Keratinocyte (primary cell): ENCODE measurements around the gene TSTD1. TPM values are rescaled to one million over a fixed set of nuclear protein-coding genes. Genes with fewer than 3 reads are reported as not detected.

Experiments
- DNase-seq: peaks from one replicate; pipeline ENCODE4 v3.0.0-alpha.2; 2011; ENCODE audit warnings: low read depth, missing footprints, low spot score
- FAIRE-seq: peaks from 2 replicates; lab custom pipeline; 2011; peaks lifted over from hg19 to GRCh38; lab: Jason Lieb, UNC
- H2AFZ ChIP-seq: 2 replicates; pipeline ENCODE4 v1.6.0; 2012; ENCODE audit warnings: low read length, control low read depth, inconsistent platforms; ENCODE audit not compliant: control insufficient read depth
- H3K27ac ChIP-seq: 2 replicates; pipeline ENCODE4 v1.5.1; 2011; ENCODE audit warnings: low read length; ENCODE audit not compliant: control insufficient read depth, insufficient read depth
- H3K27me3 ChIP-seq: 3 replicates; pipeline ENCODE4 v1.6.0; 2011; ENCODE audit warnings: low read length; ENCODE audit not compliant: control insufficient read depth, insufficient read depth; ENCODE audit errors: extremely low read depth
- H3K36me3 ChIP-seq, 2 experiments: 2 replicates in 1 of 2; 3 replicates in 1 of 2; pipeline ENCODE4 v1.5.1; 2011; ENCODE audit warnings: low read length in 2 of 2, mild to moderate bottlenecking in 1 of 2; ENCODE audit not compliant: control insufficient read depth in 2 of 2, insufficient read depth in 2 of 2; ENCODE audit errors: extremely low read depth in 1 of 2
- H3K4me1 ChIP-seq: 3 replicates; pipeline ENCODE4 v1.5.1; 2011; ENCODE audit warnings: low read length; ENCODE audit not compliant: control insufficient read depth, insufficient read depth; ENCODE audit errors: extremely low read depth
- H3K4me2 ChIP-seq: 3 replicates; pipeline ENCODE4 v1.6.0; 2011; ENCODE audit warnings: low read depth, low read length; ENCODE audit not compliant: control insufficient read depth, insufficient read depth; ENCODE audit errors: extremely low read depth
- H3K4me3 ChIP-seq, 3 experiments: fragments of 200-600 bp in 1 of 3; sonication (generic) in 1 of 3; 2 replicates in 2 of 3; 3 replicates in 1 of 3; pipeline ENCODE4 v1.5.1; 2011 to 2016; ENCODE audit warnings: low read length in 3 of 3, mild to moderate bottlenecking in 3 of 3, control low read depth in 2 of 3, inconsistent platforms in 1 of 3, low read depth in 1 of 3, mixed read lengths in 1 of 3, mixed run types in 1 of 3, moderate library complexity in 1 of 3; ENCODE audit not compliant: control insufficient read depth in 2 of 3, insufficient read depth in 2 of 3; ENCODE audit errors: extremely low read depth in 1 of 3
- H3K79me2 ChIP-seq: 2 replicates; pipeline ENCODE4 v1.6.0; 2012; ENCODE audit warnings: low read length; ENCODE audit not compliant: control insufficient read depth, insufficient read depth
- H3K9ac ChIP-seq: 3 replicates; pipeline ENCODE4 v1.6.0; 2011; ENCODE audit warnings: low read length; ENCODE audit not compliant: control insufficient read depth, insufficient read depth; ENCODE audit errors: extremely low read depth
- H3K9me1 ChIP-seq: 3 replicates; pipeline ENCODE4 v1.6.0; 2011; ENCODE audit warnings: low read length; ENCODE audit not compliant: control insufficient read depth, insufficient read depth; ENCODE audit errors: extremely low read depth
- H3K9me3 ChIP-seq: 2 replicates; pipeline ENCODE4 v1.5.1; 2012; ENCODE audit warnings: low read depth, low read length; ENCODE audit not compliant: control insufficient read depth
- H4K20me1 ChIP-seq: 3 replicates; pipeline ENCODE4 v1.6.0; 2011; ENCODE audit warnings: low read length; ENCODE audit not compliant: control insufficient read depth, insufficient read depth; ENCODE audit errors: extremely low read depth
- CTCF ChIP-seq, 3 experiments: IDR thresholded peaks in 1 of 3; conservative IDR thresholded peaks in 1 of 3; optimal IDR thresholded peaks in 1 of 3; 2 replicates in 2 of 3; 3 replicates in 1 of 3; pipeline versions ENCODE3 to v1.5.1; 2011; ENCODE audit warnings: low read length in 3 of 3, mild to moderate bottlenecking in 3 of 3, moderate library complexity in 2 of 3, control low read depth in 1 of 3, inconsistent platforms in 1 of 3; ENCODE audit not compliant: insufficient read depth in 2 of 3; ENCODE audit errors: extremely low read depth in 1 of 3
- EZH2 ChIP-seq: IDR thresholded peaks from one replicate; pipeline ENCODE4 v1.6.1; 2012; ENCODE audit warnings: inconsistent platforms, mild to moderate bottlenecking, low read length, moderate library complexity
- dilution Hi-C: fragments of 300-500 bp; cut with MboI; formaldehyde crosslinking; loops from one replicate; pipeline ENCODE4 v1.7.0; 2020; ENCODE audit warnings: low sequenced_read_pairs; ENCODE audit not compliant: extremely low pct_ligation_motif_present
- polyA minus RNA-seq, 3 experiments: library from RNA; depleted of rRNA, polyadenylated mRNA; stranded (reverse); fragments of >200 nt; gene quantifications; 1 replicate in 1 of 3; 2 replicates in 1 of 3; 3 replicates in 1 of 3; pipeline ENCODE4 v1.2.3, GENCODE V29; 2011
- polyA plus RNA-seq, 5 experiments: library from polyadenylated mRNA; depleted of rRNA in 3 of 5; stranded (reverse) in 3 of 5; stranded (forward) in 1 of 5; unstranded in 1 of 5; fragments of >200 nt; gene quantifications; 1 replicate in 1 of 5; 2 replicates in 3 of 5; 3 replicates in 1 of 5; pipeline versions ENCODE4 v1.2.1 to v1.2.3, GENCODE V29; 2011 to 2012; ENCODE audit warnings: missing spikeins in 2 of 5, low read depth in 1 of 5, low replicate concordance in 1 of 5

TSTD1 gene
- polyA plus RNA-seq, result 106 to 128 TPM (median 113 TPM) in 3 replicates
- 95.0 TPM for polyA plus RNA-seq (2011; ENCODE audit: low read depth)
- 77.2 and 119 TPM in 2 replicates for polyA plus RNA-seq (2011; cell fraction: cytosol; rRNA removed)
- polyA plus RNA-seq (2011; cell fraction: nucleus; rRNA removed), result 56.0 and 60.6 TPM in 2 replicates
- 81.0 and 132 TPM in 2 replicates for polyA plus RNA-seq (2012; ENCODE audit: low replicate concordance)
- polyA minus RNA-seq, result 17.7 to 24.2 TPM (median 19.1 TPM) in 3 replicates
- polyA minus RNA-seq (2011; cell fraction: cytosol; rRNA and poly(A)+ RNA removed), result 33.0 TPM
- polyA minus RNA-seq (2011; cell fraction: nucleus; rRNA and poly(A)+ RNA removed), result 8.2 and 9.7 TPM in 2 replicates

GRCh38 chr1:161038523-161039153 lies at the start of gene TSTD1:
Gene TSTD1 (minus strand): TSS chr1:161038964. CDS start chr1:161038889, 75 bp downstream.
- peak within 1 kb of the TSS; percentile 89 for H3K4me2 ChIP-seq
- peak within 1 kb of the TSS; percentile 84 for H3K9ac ChIP-seq
- dilution Hi-C loops, result no loop called here
- H3K36me3 ChIP-seq, result peaks cover 21 to 23% of the 10 kb centered on the region in 2 experiments
- peak within 1 kb of the TSS; percentile 77 to 85 (median 77) for H3K4me3 ChIP-seq
- H3K27me3 ChIP-seq, result no peaks in the 10 kb centered on the region
- no peaks in the 10 kb centered on the region for H3K9me1 ChIP-seq
- no peaks in the 10 kb centered on the region for H4K20me1 ChIP-seq
- peak within 1 kb of the TSS; percentile 87 for H2AFZ ChIP-seq
- DNase-seq (no peak), FAIRE-seq (no peak)
- no peaks in the 10 kb centered on the region for H3K9me3 ChIP-seq
- H3K4me1 ChIP-seq, result peaks cover 15% of the 10 kb centered on the region
- peak within 1 kb of the TSS; percentile 82 for H3K27ac ChIP-seq
- TF ChIP-seq CTCF (optimal IDR thresholded peaks at IDR 0.05 in 1 of 3, IDR thresholded peaks at IDR 0.05 in 1 of 3, conservative IDR thresholded peaks at IDR 0.05 in 1 of 3; ENCODE audit: extremely low read depth in 1 of 3, insufficient read depth in 2 of 3, low read length in 3 of 3) (peak in 1 of 3 experiments; percentile 30), EZH2 (no peak)
- H3K79me2 ChIP-seq, result peaks cover 6% of the 10 kb centered on the region

GRCh38 chr1:161086457-161086856 lies 47.7 kb upstream of the TSTD1 start:
- peak overlapping the region; percentile 23 for H3K4me2 ChIP-seq
- H3K4me3 ChIP-seq, result no peak overlapping the region
- no peaks in the 10 kb centered on the region for H3K27me3 ChIP-seq
- no peak overlapping the region for H3K9ac ChIP-seq
- dilution Hi-C loops, result no loop called here
- H3K9me1 ChIP-seq, result no peaks in the 10 kb centered on the region
- H3K9me3 ChIP-seq, result no peaks in the 10 kb centered on the region
- H3K27ac ChIP-seq, result peak overlapping the region; percentile 6
- H3K36me3 ChIP-seq, result no peaks in the 10 kb centered on the region
- H3K79me2 ChIP-seq, result no peaks in the 10 kb centered on the region
- no peak for TF ChIP-seq CTCF (optimal IDR thresholded peaks at IDR 0.05 in 1 of 3, IDR thresholded peaks at IDR 0.05 in 1 of 3, conservative IDR thresholded peaks at IDR 0.05 in 1 of 3; ENCODE audit: extremely low read depth in 1 of 3, insufficient read depth in 2 of 3, low read length in 3 of 3)
- no peak for TF ChIP-seq EZH2
- no peak overlapping the region for H2AFZ ChIP-seq
- H3K4me1 ChIP-seq, result peaks cover 61% of the 10 kb centered on the region
- DNase-seq (no peak), FAIRE-seq (peak; percentile 32)
- H4K20me1 ChIP-seq, result no peaks in the 10 kb centered on the region
